Lung (tissue), 12 donors: ENCODE data around the gene NLGN1. TPM values are rescaled to one million over a fixed set of nuclear protein-coding genes. Genes with fewer than 3 reads are reported as not detected.

Source experiments
- ATAC-seq: fragments of 200-7000 bp; cut with Tn5 transposase; one replicate; pipeline ENCODE4 v1.9.1; 2020; ENCODE audit warnings: moderate number of reproducible peaks; ENCODE audit not compliant: insufficient read depth, low FRiP score
- DNase-seq, 3 donors: peaks; one replicate each; pipeline ENCODE4 v3.0.0-alpha.2; 2013 to 2017
- H3K27ac ChIP-seq, 2 donors: one replicate each; pipeline ENCODE4 v1.5.1; 2013; ENCODE audit warnings: mild to moderate bottlenecking in 2 of 2, moderate library complexity in 2 of 2, control low read depth in 1 of 2, inconsistent platforms in 1 of 2, low read depth in 1 of 2, low read length in 1 of 2
- H3K27me3 ChIP-seq, 3 donors: one replicate each; pipeline ENCODE4 v1.5.1; 2013; ENCODE audit warnings: low read length in 2 of 3; ENCODE audit not compliant: control insufficient read depth in 3 of 3, insufficient read depth in 3 of 3
- H3K36me3 ChIP-seq, 4 donors: one replicate each; pipeline ENCODE4 v1.5.1; 2013; ENCODE audit warnings: low read length in 4 of 4, mild to moderate bottlenecking in 1 of 4, moderate library complexity in 1 of 4; ENCODE audit not compliant: control insufficient read depth in 4 of 4, insufficient read depth in 4 of 4
- H3K4me1 ChIP-seq, 5 donors: one replicate each; pipeline ENCODE4 v1.5.1; 2013; ENCODE audit warnings: low read length in 5 of 5, mild to moderate bottlenecking in 2 of 5, moderate library complexity in 1 of 5; ENCODE audit not compliant: control insufficient read depth in 5 of 5, insufficient read depth in 5 of 5
- H3K4me3 ChIP-seq: one replicate; pipeline ENCODE4 v1.5.1; 2013; ENCODE audit warnings: mild to moderate bottlenecking, control low read depth, moderate library complexity
- H3K9ac ChIP-seq, 2 donors: one replicate each; pipeline ENCODE4 v1.5.1; 2013; ENCODE audit warnings: low read length in 2 of 2, control low read depth in 1 of 2; ENCODE audit not compliant: insufficient read depth in 1 of 2
- H3K9me3 ChIP-seq, 4 donors: one replicate each; pipeline ENCODE4 v1.5.1; 2013; ENCODE audit warnings: low read length in 3 of 4, mild to moderate bottlenecking in 1 of 4, moderate library complexity in 1 of 4; ENCODE audit not compliant: control insufficient read depth in 4 of 4, insufficient read depth in 3 of 4
- CTCF ChIP-seq: IDR thresholded peaks from 2 replicates; pipeline ENCODE4 v1.5.1; 2012; ENCODE audit warnings: mild to moderate bottlenecking; ENCODE audit errors: control extremely low read depth, extremely low read depth
- WGBS, 2 donors: extraction: QIAGEN DNeasy Blood & Tissue Kit; methylation state at CpG; one replicate each; pipeline ENCODE4 v1.1.7; 2013; 5-methylcytosine and 5-hydroxymethylcytosine counted together
- polyA plus RNA-seq, 2 donors: library from polyadenylated mRNA; stranded (reverse); fragments of 200-250 nt; gene quantifications; one replicate each; pipeline ENCODE4 v1.2.1, GENCODE V29; 2013
- total RNA-seq, 2 donors: library from RNA; depleted of rRNA in 1 of 2; stranded (reverse); fragments of >200 nt in 1 of 2; gene quantifications; one replicate each; pipeline ENCODE4 v1.2.1, GENCODE V29; 2014 to 2021
- donor health status: control.
- donor health status: control.
- donor health status: Bipolar disorder and iron deficiency.
- donor health status: healthy.
- donor health status: DM: yes; HTN: yes; CAD: no.

The NLGN1 gene
- total and polyA plus RNA-seq, 4 donors: 0.24 to 22.2 (median 1.9) TPM

GRCh38 chr3:174295306-174296092 lies 898.0 kb downstream of the NLGN1 start:
- WGBS, 2 donors: 75 to 83% methylated on average over 7 of the region's 7 CpGs
- Histone ChIP-seq H3K4me1 (no peaks in the 10 kb centered on the region), H3K27me3 (no peaks in the 10 kb centered on the region), H3K9me3 (no peaks in the 10 kb centered on the region), H3K9ac (no peak overlapping the region), H3K36me3 (no peaks in the 10 kb centered on the region), H3K27ac (no peak overlapping the region), H3K4me3 (no peak overlapping the region)
- TF ChIP-seq CTCF: no peak
- ATAC-seq (no peak), DNase-seq (no peak)

GRCh38 chr3:174302746-174303315 lies 905.3 kb downstream of the NLGN1 start:
- ATAC-seq (no peak), DNase-seq (no peak)
- Histone ChIP-seq H3K9ac (no peak overlapping the region), H3K27me3 (no peaks in the 10 kb centered on the region), H3K4me3 (no peak overlapping the region), H3K36me3 (no peaks in the 10 kb centered on the region), H3K27ac (no peak overlapping the region), H3K4me1 (peaks cover 0 to 4% (median 0%) of the 10 kb centered on the region in 5 donors), H3K9me3 (no peaks in the 10 kb centered on the region)
- TF ChIP-seq CTCF: no peak
- 97 to 100% methylated on average over 1 of the region's 1 CpG for WGBS, 2 donors

GRCh38 chr3:174303907-174304560 lies 906.5 kb downstream of the NLGN1 start:
- 52% methylated on average over 2 of the region's 2 CpGs for WGBS, 2 donors
- ATAC-seq: no peak
- peak in 1 of 3 donors; percentile 32 for DNase-seq
- no peak overlapping the region for H3K27ac ChIP-seq
- H3K9me3 ChIP-seq: no peaks in the 10 kb centered on the region
- no peaks in the 10 kb centered on the region for H3K27me3 ChIP-seq
- no peak overlapping the region for H3K4me3 ChIP-seq
- no peak overlapping the region for H3K9ac ChIP-seq
- no peak for TF ChIP-seq CTCF
- no peaks in the 10 kb centered on the region for H3K36me3 ChIP-seq
- peaks cover 0 to 4% (median 0%) of the 10 kb centered on the region in 5 donors for H3K4me1 ChIP-seq
